GM18951 (cell line): ENCODE results near the gene TIGD1.

ENCODE experiments used
- POLR2A ChIP-seq: IDR thresholded peaks from 4 replicates; pipeline ENCODE4 v1.6.1; 2011; ENCODE audit warnings: mild to moderate bottlenecking; ENCODE audit not compliant: insufficient read length, insufficient read depth; ENCODE audit errors: extremely low read depth
- in situ Hi-C: fragments of 300-500 bp; cut with MboI; formaldehyde crosslinking; loops from one replicate; pipeline ENCODE4 v1.12.0; 2022; ENCODE audit warnings: low sequenced_read_pairs, mixed read lengths, inconsistent platforms; ENCODE audit not compliant: unreplicated experiment

TIGD1 gene

DNA sequence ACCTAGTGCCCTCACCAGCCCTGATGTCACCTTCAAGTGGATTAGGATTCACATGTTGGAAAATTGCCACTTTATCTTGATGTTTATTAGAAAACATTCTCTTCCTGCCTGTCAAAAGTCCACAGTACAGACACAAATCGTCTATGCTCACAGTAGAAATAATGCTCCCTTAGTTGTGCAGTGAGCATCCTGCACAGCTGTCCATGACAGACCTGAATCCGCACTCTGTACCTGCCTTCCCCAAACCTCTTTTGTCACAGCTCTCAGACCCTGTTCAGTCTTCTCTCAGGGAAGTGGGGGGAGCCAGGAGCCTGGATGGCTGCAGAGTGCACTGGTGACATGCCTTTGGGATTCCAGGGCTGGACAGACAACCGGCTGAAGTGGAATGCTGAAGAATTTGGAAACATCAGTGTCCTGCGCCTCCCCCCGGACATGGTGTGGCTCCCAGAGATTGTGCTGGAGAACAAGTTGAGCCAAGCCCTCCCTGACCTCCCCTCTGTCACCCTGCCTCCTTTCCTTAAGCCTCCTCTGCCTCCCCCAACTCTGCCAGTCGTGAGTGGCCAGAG lies 22.4 kb downstream of the TIGD1 start:
- no peak for TF ChIP-seq POLR2A
- in situ Hi-C loops = no loop called here

DNA sequence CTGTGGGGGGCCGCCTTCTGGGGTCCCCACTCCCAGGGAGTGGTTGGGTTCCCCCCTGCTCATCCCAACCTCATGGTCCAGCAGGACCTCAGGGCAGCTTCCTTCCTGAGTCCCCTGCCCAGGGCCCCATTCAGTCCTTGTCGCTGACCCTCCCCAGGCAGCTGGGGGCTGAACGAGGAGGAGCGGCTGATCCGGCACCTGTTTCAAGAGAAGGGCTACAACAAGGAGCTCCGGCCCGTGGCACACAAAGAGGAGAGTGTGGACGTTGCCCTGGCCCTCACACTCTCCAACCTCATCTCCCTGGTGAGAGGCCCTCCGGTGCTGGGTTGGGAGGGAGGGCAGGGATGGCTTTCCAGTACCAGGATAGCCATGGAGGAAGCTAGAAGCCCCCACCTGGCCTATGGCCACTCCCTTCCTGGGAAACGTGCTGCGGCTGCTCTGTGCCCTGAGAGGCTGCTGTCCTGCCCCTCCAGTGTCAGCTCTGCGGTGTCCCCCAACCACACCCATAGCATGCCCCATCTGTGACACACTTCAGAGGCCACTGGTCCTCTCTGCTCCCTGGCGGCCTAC lies 23.9 kb downstream of the TIGD1 start:
- in situ Hi-C loops = no loop called here

DNA sequence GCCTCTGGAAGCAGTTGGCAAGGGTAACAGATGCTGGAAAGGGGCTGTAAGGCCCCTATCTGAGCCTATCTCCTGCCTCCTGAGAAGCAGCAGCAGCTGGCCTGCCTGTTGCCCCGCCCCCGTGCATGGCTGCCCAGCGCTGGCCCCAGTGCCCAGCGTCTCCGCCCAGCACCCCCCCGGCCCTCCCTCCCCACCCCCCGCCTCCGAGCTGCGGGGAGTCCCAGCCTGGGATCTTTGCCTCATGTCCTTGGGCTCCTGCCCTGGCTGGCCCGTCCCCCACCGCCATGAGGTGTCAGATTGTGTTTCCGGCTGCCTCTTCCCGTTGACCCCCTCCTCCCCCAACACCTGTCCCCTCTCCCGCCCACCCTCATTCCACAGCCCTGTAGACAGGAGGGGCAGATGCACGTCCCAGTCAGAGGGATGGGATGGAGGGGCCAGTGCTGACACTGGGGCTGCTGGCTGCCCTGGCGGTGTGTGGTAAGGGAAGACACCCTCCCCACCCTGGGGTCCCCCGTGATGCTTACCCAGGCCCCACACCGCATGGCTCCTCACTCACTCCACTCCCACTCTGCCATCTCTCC lies 24.5 kb downstream of the TIGD1 start, which contains the start of gene CHRND:
TSS of gene CHRND (plus strand) at position 370 of the 581 bp plus-strand sequence. CDS start at position 426, 56 bp downstream.
- no peak for TF ChIP-seq POLR2A
- in situ Hi-C loops = no loop called here

More for the DNA sequence above, 23.9 kb downstream of the TIGD1 start:
- no peak for TF ChIP-seq POLR2A

DNA sequence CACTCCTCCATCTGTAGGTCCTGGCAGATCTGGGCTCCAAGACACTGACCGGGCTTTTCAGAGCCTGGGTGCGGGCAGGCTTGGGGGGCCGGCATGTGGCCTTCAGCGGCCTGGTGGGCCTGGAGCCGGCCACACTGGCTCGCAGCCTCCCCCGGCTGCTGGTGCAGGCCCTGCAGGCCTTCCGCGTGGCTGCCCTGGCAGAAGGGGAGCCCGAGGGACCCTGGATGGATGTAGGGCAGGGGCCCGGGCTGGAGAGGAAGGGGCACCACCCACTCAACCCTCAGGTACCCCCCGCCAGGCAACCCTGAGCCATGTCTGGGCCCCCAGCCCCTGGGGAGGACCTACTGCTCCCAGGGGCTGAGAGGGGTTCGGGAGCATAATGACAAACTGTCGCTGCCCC lies 25.2 kb downstream of the TIGD1 start:
- no peak for TF ChIP-seq POLR2A
- in situ Hi-C loops = no loop called here

DNA sequence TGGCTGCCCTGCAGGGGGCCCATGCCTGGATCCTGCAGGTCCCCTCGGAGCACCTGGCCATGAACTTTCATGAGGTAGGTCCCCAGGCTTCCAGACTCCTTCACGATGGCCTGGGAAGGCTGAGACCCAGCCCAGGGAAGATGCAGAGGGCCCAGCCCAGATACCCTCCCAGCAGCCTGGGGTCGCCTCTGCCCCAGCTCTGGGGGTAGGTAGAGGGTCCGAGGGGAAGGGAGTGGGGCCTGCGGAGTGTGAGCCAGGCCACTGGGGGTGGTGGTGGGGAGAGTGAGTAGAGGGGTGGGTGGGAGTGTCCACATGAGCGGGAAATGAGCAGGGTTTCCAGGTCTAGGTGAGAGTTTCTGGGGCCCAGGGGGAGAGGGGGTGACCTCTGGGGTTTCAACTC lies 25.6 kb downstream of the TIGD1 start:
- in situ Hi-C loops = no loop called here

DNA sequence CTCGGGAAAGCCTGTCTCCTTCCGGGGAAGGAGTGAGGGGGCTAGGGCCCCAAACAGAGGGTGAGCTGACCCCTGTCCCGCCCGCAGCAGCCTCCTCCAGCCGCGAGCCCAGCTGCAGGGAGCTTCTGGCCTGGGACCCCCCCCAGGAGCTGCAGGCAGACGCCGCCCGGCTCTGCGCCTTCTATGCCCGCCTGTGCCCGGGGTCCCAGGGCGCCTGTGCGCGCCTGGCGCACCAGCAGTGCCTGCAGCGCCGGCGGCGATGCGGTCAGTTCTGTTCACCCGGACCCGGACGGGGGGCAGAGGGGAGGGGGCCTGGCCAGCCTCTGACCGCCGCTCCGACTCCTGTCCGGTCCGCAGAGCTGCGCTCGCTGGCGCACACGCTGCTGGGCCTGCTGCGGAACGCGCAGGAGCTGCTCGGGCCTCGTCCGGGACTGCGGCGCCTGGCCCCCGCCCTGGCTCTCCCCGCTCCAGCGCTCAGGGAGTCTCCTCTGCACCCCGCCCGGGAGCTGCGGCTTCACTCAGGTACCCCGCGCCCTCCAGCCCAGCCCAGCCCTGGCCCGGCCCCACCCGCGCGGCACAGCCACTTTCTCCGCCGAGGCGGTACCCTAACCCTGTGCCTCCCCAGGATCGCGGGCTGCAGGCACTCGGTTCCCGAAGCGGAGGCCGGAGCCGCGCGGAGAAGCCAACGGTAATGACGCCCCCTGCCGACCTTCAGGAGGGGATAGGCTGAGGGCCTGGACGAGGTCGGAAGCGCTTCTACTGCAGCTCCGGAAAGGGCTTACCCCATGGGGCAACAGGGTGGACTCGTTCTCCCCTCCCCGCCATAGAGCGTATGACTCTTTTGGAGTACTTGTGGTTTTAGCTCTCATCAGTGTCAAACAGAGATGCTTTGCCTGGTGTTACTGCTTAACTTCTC lies 26.4 kb downstream of the TIGD1 start:
- TF ChIP-seq POLR2A = no peak
- in situ Hi-C loops = no loop called here

More for the DNA sequence above, 25.6 kb downstream of the TIGD1 start:
- no peak for TF ChIP-seq POLR2A

DNA sequence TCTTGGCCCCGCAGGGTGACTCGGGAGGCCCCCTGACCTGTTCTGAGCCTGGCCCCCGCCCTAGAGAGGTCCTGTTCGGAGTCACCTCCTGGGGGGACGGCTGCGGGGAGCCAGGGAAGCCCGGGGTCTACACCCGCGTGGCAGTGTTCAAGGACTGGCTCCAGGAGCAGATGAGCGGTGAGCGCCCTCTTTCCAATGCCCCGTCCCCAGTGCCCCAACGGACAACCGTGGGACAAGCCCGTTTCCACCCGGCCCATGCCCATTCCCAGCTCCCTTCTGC lies 27.0 kb downstream of the TIGD1 start:
- in situ Hi-C loops = no loop called here
- TF ChIP-seq POLR2A = no peak

DNA sequence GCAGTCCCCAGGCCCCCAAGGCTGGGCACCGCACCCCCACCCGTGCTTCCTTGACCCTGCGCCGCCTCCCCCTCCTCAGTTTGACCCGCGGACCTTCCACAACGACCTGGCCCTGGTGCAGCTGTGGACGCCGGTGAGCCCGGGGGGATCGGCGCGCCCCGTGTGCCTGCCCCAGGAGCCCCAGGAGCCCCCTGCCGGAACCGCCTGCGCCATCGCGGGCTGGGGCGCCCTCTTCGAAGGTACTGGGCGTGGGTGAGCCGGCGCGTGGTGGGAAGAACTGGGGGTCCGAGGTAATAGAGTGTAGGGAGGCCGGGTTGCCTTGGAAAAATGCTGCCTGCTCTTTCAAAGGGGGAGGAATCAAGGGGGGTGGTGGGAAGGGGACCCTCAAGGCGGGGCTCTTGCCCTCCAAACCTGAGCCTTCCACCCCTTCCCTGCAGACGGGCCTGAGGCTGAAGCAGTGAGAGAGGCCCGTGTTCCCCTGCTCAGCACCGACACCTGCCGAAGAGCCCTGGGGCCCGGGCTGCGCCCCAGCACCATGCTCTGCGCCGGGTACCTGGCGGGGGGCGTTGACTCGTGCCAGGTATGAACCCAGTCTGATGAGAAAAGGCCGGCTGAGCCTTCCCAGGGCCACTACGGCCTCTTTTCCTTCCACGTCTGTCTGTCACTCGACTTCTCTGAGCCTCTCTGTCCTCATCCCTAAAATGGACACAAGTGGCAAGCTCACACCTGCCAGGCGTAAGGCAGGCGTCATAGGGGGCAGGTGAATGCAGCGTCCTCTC lies 27.5 kb downstream of the TIGD1 start:
- TF ChIP-seq POLR2A = no peak
- in situ Hi-C loops = no loop called here

DNA sequence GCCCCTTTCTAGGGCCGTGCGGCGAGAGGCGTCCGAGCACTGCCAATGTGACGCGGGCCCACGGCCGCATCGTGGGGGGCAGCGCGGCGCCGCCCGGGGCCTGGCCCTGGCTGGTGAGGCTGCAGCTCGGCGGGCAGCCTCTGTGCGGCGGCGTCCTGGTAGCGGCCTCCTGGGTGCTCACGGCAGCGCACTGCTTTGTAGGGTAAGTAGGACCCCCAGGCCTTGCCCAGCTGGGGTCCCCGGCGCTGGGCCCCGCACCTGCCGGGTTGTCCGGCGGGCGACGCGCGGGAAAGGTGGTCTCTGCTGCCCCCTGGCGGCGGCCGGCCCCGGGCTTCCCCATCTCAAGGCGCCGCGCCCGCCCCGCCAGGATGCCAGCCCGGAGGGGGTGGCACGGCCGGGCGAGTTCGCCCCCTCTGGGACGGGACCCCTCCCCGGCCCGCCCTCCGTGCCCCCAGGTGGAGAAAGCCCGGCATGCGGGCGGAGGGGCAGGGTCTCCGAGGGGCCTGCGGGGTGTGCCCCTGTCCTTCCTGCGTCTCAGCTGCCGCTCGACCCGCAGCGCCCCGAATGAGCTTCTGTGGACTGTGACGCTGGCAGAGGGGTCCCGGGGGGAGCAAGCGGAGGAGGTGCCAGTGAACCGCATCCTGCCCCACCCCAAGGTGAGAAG lies 28.3 kb downstream of the TIGD1 start:
- in situ Hi-C loops = no loop called here
- no peak for TF ChIP-seq POLR2A

DNA sequence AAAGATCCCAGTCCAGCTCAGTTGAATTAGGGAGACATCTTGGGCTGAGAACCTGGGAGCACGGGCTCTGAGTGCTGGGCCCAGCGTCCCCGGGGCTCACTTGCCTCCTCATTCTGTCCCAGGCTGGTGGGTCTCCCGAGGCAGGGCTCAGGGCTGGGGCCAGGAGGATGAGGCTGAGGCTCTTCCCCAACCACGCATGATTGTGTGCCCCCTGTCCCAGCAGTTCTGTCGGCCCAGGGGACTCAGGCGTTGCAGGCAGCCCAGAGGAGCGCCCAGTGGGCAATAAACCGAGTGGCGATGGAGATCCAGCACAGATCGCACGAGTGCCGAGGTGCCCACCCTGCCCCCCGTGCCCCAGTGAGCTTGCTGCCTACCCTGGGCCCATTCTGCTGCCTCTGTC lies 29.3 kb downstream of the TIGD1 start:
- in situ Hi-C loops = no loop called here
- TF ChIP-seq POLR2A = no peak

DNA sequence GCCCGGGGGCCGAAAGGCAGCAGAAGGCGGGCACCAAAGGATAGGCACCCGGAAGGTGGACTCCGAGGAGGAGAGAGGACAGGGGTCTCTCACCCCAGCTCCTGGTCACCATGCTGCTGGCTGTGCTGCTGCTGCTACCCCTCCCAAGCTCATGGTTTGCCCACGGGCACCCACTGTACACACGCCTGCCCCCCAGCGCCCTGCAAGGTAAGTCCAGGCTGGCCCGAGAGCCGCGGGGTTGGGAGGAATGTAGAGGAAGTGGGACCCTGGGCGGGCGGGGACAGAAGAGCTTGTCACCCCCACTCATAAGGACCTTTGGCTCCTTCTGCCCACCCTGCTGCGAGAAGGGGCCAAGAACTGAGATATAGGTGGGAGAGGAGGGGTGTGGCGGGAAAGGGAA lies 29.9 kb downstream of the TIGD1 start:
- in situ Hi-C loops = no loop called here
- no peak for TF ChIP-seq POLR2A

DNA sequence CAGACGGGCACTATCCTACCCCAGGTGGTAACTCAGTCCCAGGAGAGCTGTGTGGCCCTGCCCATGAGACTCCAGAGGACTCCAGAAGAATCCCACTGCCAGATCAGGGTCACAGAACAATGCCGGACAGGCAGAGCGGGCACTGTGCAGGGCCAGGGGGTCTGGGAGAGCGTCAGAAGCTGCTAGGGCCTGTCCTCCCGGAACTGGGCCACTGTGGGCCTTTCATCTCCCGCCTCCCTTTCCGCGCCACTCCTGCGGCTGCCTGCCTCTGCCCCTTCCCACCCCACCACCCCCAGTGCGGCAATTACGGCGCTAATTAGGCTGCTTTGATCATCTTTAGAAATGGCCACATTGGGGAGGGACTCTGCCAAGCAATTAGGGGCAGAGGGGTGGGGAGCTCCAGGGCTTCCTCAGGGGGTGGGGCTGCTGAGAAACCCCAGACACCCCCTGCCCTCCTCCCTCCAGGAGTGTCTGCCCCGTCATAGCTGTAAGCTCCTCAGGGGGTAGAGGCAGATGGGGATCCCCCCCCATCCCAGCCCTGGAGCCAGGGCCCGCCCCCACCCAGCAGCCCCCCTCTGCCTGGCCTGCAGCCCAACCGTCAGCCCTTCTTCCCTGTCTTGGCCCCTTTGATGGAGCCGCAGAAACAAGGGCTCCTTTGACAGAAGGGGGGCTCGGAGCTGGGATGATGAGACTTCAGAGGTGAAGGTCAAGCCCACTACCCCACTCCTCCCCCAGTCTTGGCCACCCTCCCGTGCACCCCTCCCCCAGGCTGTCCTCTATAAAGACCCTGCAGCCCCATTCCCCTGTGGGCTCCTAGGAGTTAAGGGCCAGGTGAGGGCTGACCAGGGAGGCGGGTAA lies 30.5 kb downstream of the TIGD1 start, which contains the start of gene PRSS56:
TSS of gene PRSS56 (plus strand) at position 808 of the 858 bp plus-strand sequence. CDS start 211 bp downstream, outside the sequence.
- in situ Hi-C loops = loop anchor here (10.0 kb wide), 1 partner anchor 75 kb away; no protein-coding TSS in a partner anchor
- no peak for TF ChIP-seq POLR2A

DNA sequence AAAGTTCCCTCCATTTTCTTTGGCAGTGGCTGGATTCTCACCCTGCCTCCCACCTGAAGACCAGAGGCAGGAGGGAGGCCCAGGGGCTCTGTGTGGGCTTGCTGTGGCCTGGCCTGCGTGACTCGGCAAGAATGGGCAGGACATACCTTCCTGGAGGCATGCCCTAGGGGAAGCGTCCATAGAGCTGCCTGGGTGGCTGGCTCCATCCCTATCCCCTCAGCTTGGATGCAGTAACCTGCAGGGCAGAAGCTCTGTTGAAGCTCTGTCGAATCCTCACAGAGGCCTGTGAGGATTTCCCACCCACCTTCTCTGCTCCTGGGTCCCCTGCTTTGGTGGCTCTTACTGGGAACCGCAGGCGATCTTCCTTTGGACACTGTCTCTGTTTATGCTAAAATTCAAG lies 31.5 kb downstream of the TIGD1 start:
- in situ Hi-C loops = loop anchor here (10.0 kb wide), 1 partner anchor 74 kb away; no protein-coding TSS in a partner anchor
- no peak for TF ChIP-seq POLR2A
